ENCODE measurements around the gene RASSF5. TPM values are rescaled to one million over a fixed set of nuclear protein-coding genes. Genes with fewer than 3 reads are reported as not detected.

Gene RASSF5
- total and polyA plus RNA-seq, 2 donors from 2014 or later = 2.4 to 18.8 TPM

DNA sequence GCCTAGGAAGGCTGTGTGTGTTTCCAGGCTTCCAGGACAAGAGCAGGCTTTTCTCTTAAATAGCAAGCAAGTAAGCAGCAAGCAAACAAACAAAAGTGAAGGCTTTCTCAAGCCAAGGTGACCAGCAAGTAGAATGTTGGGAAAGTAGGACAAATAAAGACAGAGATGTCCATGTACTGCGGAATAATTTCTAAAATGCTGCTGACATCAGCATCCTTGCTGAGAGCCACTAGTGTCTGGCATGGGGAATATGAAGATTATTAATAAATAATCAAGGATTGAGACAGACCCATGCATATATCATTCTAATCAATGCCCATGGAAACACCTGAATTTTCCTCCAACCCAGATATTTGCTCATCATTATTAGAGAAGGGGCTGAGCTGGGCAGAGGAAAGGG is 121.6 kb downstream of the RASSF5 start:
- no peaks in the 10 kb centered on the region for H3K9me3 ChIP-seq (ENCODE audit: control insufficient read depth in 2 of 3, insufficient read depth in 1 of 3, low read length in 3 of 3)
- TF ChIP-seq CTCF (IDR thresholded peaks at IDR 0.05; ENCODE audit: borderline replicate concordance, extremely low read depth, insufficient read depth) = no peak
- FAIRE-seq = no peak
- no peak for DNase-seq
- peaks cover 0 to 2% (median 0%) of the 10 kb centered on the region in 3 donors for H3K4me1 ChIP-seq (ENCODE audit: control insufficient read depth in 2 of 3, insufficient read depth in 2 of 3, low read depth in 1 of 3, low read length in 3 of 3)
- intact Hi-C loops (cut with DNase I) = no loop called here
- no peak overlapping the region for H3K27ac ChIP-seq (ENCODE audit: low read depth in 2 of 2, low read length in 2 of 2)
- H3K36me3 ChIP-seq (ENCODE audit: control insufficient read depth in 2 of 3, insufficient read depth in 3 of 3, low read length in 3 of 3) = no peaks in the 10 kb centered on the region
- H3K9ac ChIP-seq (ENCODE audit: low read length in 3 of 3) = no peak overlapping the region
- H3K27me3 ChIP-seq (ENCODE audit: control insufficient read depth, insufficient read depth, low read length) = no peaks in the 10 kb centered on the region
- no peak overlapping the region for H3K4me3 ChIP-seq (ENCODE audit: low read length in 3 of 3)

DNA sequence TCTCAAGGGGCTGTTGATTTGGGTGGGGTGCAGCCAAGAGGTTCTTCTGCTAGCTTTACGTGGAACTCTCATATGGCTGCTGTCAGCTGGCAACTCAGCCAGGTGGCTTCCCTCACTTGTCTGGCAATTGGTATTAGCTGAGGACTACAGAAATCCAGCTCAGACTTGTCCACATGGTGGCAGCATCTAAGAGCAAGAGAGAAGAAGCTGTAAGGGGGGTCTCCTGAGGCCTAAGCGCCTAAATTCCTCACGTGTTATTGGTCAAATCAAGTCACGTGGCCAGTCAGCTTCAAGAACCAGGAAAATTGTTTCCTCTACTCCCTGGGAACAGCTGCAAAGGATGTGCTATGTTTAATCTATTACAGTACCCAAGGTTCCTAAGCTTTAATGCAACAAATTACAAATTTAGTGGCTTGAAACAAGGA is 123.8 kb downstream of the RASSF5 start:
- H3K4me3 ChIP-seq (ENCODE audit: low read length in 3 of 3) = no peak overlapping the region
- no peak for FAIRE-seq
- H3K9me3 ChIP-seq (ENCODE audit: control insufficient read depth in 2 of 3, insufficient read depth in 1 of 3, low read length in 3 of 3) = no peaks in the 10 kb centered on the region
- H3K27me3 ChIP-seq (ENCODE audit: control insufficient read depth, insufficient read depth, low read length) = no peaks in the 10 kb centered on the region
- intact Hi-C loops (cut with DNase I) = no loop called here
- no peak overlapping the region for H3K27ac ChIP-seq (ENCODE audit: low read depth in 2 of 2, low read length in 2 of 2)
- peak in 4 of 5 donors; percentile 77 to 96 (median 84) for DNase-seq
- peaks cover 0 to 9% (median 6%) of the 10 kb centered on the region in 3 donors for H3K4me1 ChIP-seq (ENCODE audit: control insufficient read depth in 2 of 3, insufficient read depth in 2 of 3, low read depth in 1 of 3, low read length in 3 of 3)
- no peaks in the 10 kb centered on the region for H3K36me3 ChIP-seq (ENCODE audit: control insufficient read depth in 2 of 3, insufficient read depth in 3 of 3, low read length in 3 of 3)
- peak; percentile 69 for TF ChIP-seq CTCF (IDR thresholded peaks at IDR 0.05; ENCODE audit: borderline replicate concordance, extremely low read depth, insufficient read depth)
- H3K9ac ChIP-seq (ENCODE audit: low read length in 3 of 3) = no peak overlapping the region

GRCh38 chr1:206633708-206634121 is 126.4 kb downstream of the RASSF5 start:
- no peaks in the 10 kb centered on the region for H3K9me3 ChIP-seq (ENCODE audit: control insufficient read depth in 2 of 3, insufficient read depth in 1 of 3, low read length in 3 of 3)
- H3K4me3 ChIP-seq (ENCODE audit: low read length in 3 of 3) = no peak overlapping the region
- no peaks in the 10 kb centered on the region for H3K36me3 ChIP-seq (ENCODE audit: control insufficient read depth in 2 of 3, insufficient read depth in 3 of 3, low read length in 3 of 3)
- DNase-seq (peak in 1 of 5 donors; percentile 19), FAIRE-seq (no peak)
- no peaks in the 10 kb centered on the region for H3K27me3 ChIP-seq (ENCODE audit: control insufficient read depth, insufficient read depth, low read length)
- peaks cover 0 to 11% (median 6%) of the 10 kb centered on the region in 3 donors for H3K4me1 ChIP-seq (ENCODE audit: control insufficient read depth in 2 of 3, insufficient read depth in 2 of 3, low read depth in 1 of 3, low read length in 3 of 3)
- no peak overlapping the region for H3K27ac ChIP-seq (ENCODE audit: low read depth in 2 of 2, low read length in 2 of 2)
- no peak for TF ChIP-seq CTCF (IDR thresholded peaks at IDR 0.05; ENCODE audit: borderline replicate concordance, extremely low read depth, insufficient read depth)
- intact Hi-C loops (cut with DNase I) = no loop called here
- no peak overlapping the region for H3K9ac ChIP-seq (ENCODE audit: low read length in 3 of 3)

All from kidney (tissue), 14 donors.